ENCODE data around the gene TRMT2A.

TRMT2A gene

DNA sequence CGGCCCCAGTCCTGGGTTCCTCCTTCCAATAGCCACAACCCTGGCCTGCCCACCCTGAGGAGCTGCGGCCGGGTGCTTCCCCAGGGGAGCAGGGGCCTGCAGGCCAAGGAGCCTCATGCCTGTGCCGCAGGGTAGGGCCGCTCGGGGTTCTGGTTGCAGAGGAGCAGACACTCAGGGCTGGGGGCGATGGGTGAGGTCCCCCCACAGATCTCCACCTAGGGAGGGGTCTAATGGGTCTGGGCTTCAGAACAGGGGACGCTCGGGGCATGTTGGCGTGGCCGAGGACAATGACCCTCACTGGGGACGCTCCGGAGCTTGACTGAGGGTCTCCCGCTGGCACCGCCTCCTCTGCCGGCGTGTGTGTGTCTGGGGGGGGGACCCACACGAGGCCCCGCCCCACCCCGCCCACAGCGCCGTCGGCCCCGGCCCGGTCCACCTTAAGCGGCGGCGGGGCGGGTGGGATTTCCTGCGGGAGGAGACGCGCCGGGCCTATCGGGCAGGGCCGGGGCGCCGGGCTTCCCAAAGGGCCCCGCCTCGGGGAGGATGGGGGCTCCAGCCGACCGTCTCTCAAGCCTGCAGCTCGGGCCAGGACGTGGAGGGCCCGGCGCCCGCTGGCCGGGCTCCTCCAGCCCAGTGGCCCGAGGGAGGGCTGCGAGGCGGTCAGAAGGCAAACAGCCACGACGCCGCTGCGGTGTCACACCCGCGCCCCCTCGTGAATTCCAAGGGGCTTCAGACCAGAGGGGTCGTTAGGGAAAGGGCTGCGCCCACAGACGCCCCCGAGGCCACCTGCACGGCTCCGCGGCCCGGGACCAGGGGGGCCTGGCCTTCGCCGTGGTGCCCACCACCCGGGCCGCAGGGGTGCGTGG lies 13.9 kb upstream of the TRMT2A start:
- CTCF ChIA-PET, result interaction anchor here (0.9 kb wide), 1 partner anchor 183 kb away, joined by 4 read pairs; no protein-coding TSS in a partner anchor
- POLR2A ChIA-PET, result interaction anchor here (1.0 to 4.9 kb wide), 2 partner anchors 12 to 18 kb away, joined by 3 to 62 read pairs; partner anchors contain the start of genes RANBP1 and TRMT2A
- Histone ChIP-seq H3K4me3 (ENCODE audit: low read depth, low read length) (peak overlapping the region; percentile 69), H3K9me3 (ENCODE audit: control insufficient read depth, insufficient read depth, low read depth, low read length) (no peaks in the 10 kb centered on the region), H3K36me3 (ENCODE audit: control insufficient read depth in 2 of 2, insufficient read depth in 1 of 2, low read length in 2 of 2) (peaks cover 0 to 36% of the 10 kb centered on the region in 2 experiments; a peak in 1 of 3 replicates), H3K4me1 (ENCODE audit: control insufficient read depth, insufficient read depth, low read length) (peaks cover 5% of the 10 kb centered on the region; the same call in 1 of the 2 replicates), H3K27ac (ENCODE audit: extremely low read depth, low read depth, low read length) (peak overlapping the region; percentile 82)
- TF ChIP-seq, protein P1, sequence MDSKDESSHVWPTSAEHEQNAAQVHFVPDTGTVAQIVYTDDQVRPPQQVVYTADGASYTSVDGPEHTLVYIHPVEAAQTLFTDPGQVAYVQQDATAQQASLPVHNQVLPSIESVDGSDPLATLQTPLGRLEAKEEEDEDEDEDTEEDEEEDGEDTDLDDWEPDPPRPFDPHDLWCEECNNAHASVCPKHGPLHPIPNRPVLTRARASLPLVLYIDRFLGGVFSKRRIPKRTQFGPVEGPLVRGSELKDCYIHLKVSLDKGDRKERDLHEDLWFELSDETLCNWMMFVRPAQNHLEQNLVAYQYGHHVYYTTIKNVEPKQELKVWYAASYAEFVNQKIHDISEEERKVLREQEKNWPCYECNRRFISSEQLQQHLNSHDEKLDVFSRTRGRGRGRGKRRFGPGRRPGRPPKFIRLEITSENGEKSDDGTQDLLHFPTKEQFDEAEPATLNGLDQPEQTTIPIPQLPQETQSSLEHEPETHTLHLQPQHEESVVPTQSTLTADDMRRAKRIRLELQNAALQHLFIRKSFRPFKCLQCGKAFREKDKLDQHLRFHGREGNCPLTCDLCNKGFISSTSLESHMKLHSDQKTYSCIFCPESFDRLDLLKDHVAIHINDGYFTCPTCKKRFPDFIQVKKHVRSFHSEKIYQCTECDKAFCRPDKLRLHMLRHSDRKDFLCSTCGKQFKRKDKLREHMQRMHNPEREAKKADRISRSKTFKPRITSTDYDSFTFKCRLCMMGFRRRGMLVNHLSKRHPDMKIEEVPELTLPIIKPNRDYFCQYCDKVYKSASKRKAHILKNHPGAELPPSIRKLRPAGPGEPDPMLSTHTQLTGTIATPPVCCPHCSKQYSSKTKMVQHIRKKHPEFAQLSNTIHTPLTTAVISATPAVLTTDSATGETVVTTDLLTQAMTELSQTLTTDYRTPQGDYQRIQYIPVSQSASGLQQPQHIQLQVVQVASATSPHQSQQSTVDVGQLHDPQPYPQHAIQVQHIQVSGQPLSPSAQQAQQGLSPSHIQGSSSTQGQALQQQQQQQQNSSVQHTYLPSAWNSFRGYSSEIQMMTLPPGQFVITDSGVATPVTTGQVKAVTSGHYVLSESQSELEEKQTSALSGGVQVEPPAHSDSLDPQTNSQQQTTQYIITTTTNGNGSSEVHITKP (tag by site-specific recombination; IDR thresholded peaks at IDR 0.05), result peak; percentile 47
- TF ChIP-seq KLF1 (tag by site-specific recombination; IDR thresholded peaks at IDR 0.05), result peak; percentile 73
- peak; percentile 84 for TF ChIP-seq KLF9 (tag by site-specific recombination; IDR thresholded peaks at IDR 0.05; ENCODE audit: low read depth)
- no peak for TF ChIP-seq ZBTB21 (tag by site-specific recombination; IDR thresholded peaks at IDR 0.05)
- peak; percentile 30; the same call in 1 of the 2 replicates for TF ChIP-seq BCL11B (tag by site-specific recombination; IDR thresholded peaks at IDR 0.05; ENCODE audit: low read depth)
- TF ChIP-seq, protein P2, sequence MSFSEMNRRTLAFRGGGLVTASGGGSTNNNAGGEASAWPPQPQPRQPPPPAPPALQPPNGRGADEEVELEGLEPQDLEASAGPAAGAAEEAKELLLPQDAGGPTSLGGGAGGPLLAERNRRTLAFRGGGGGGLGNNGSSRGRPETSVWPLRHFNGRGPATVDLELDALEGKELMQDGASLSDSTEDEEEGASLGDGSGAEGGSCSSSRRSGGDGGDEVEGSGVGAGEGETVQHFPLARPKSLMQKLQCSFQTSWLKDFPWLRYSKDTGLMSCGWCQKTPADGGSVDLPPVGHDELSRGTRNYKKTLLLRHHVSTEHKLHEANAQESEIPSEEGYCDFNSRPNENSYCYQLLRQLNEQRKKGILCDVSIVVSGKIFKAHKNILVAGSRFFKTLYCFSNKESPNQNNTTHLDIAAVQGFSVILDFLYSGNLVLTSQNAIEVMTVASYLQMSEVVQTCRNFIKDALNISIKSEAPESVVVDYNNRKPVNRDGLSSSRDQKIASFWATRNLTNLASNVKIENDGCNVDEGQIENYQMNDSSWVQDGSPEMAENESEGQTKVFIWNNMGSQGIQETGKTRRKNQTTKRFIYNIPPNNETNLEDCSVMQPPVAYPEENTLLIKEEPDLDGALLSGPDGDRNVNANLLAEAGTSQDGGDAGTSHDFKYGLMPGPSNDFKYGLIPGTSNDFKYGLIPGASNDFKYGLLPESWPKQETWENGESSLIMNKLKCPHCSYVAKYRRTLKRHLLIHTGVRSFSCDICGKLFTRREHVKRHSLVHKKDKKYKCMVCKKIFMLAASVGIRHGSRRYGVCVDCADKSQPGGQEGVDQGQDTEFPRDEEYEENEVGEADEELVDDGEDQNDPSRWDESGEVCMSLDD (tag by site-specific recombination; IDR thresholded peaks at IDR 0.05), result peak; percentile 60; the same call in 1 of the 2 replicates
- TF ChIP-seq, protein P3, sequence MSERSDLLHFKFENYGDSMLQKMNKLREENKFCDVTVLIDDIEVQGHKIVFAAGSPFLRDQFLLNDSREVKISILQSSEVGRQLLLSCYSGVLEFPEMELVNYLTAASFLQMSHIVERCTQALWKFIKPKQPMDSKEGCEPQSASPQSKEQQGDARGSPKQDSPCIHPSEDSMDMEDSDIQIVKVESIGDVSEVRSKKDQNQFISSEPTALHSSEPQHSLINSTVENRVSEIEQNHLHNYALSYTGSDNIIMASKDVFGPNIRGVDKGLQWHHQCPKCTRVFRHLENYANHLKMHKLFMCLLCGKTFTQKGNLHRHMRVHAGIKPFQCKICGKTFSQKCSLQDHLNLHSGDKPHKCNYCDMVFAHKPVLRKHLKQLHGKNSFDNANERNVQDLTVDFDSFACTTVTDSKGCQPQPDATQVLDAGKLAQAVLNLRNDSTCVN (tag by site-specific recombination; optimal IDR thresholded peaks at IDR 0.05), result peak; percentile 44
- TF ChIP-seq SP7 (tag by site-specific recombination; IDR thresholded peaks at IDR 0.05), result no peak
- 0 out of 2 replicates have a peak, but pooled peaks have one; percentile 20 for TF ChIP-seq EGR2 (tag by site-specific recombination; IDR thresholded peaks at IDR 0.05; ENCODE audit: low read depth)
- peak; percentile 95 for TF ChIP-seq ZBTB8A (tag by site-specific recombination; IDR thresholded peaks at IDR 0.05)
- no peak for TF ChIP-seq ZNF837 (tag by site-specific recombination; IDR thresholded peaks at IDR 0.05)
- peak; percentile 63; the same call in 1 of the 2 replicates for TF ChIP-seq ZNF76 (tag by site-specific recombination; IDR thresholded peaks at IDR 0.05; ENCODE audit: borderline replicate concordance, low read depth)
- no peak for TF ChIP-seq ZNF549 (tag by site-specific recombination; IDR thresholded peaks at IDR 0.05)
- TF ChIP-seq KLF10 (tag by site-specific recombination; IDR thresholded peaks at IDR 0.05), result peak; percentile 48; the same call in 1 of the 2 replicates
- TF ChIP-seq, protein P4, sequence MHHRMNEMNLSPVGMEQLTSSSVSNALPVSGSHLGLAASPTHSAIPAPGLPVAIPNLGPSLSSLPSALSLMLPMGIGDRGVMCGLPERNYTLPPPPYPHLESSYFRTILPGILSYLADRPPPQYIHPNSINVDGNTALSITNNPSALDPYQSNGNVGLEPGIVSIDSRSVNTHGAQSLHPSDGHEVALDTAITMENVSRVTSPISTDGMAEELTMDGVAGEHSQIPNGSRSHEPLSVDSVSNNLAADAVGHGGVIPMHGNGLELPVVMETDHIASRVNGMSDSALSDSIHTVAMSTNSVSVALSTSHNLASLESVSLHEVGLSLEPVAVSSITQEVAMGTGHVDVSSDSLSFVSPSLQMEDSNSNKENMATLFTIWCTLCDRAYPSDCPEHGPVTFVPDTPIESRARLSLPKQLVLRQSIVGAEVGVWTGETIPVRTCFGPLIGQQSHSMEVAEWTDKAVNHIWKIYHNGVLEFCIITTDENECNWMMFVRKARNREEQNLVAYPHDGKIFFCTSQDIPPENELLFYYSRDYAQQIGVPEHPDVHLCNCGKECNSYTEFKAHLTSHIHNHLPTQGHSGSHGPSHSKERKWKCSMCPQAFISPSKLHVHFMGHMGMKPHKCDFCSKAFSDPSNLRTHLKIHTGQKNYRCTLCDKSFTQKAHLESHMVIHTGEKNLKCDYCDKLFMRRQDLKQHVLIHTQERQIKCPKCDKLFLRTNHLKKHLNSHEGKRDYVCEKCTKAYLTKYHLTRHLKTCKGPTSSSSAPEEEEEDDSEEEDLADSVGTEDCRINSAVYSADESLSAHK (tag by site-specific recombination; IDR thresholded peaks at IDR 0.05), result no peak
- TF ChIP-seq ZXDB (tag by site-specific recombination; IDR thresholded peaks at IDR 0.05), result 0 out of 2 replicates have a peak, but pooled peaks have one; percentile 27
- no peak for TF ChIP-seq ZNF600 (tag by site-specific recombination; IDR thresholded peaks at IDR 0.05)
- peak; percentile 97 for TF ChIP-seq GLIS2 (tag by site-specific recombination; IDR thresholded peaks at IDR 0.05)
- peak; percentile 77 for TF ChIP-seq SP2 (tag by site-specific recombination; IDR thresholded peaks at IDR 0.05)
- TF ChIP-seq, protein P5, sequence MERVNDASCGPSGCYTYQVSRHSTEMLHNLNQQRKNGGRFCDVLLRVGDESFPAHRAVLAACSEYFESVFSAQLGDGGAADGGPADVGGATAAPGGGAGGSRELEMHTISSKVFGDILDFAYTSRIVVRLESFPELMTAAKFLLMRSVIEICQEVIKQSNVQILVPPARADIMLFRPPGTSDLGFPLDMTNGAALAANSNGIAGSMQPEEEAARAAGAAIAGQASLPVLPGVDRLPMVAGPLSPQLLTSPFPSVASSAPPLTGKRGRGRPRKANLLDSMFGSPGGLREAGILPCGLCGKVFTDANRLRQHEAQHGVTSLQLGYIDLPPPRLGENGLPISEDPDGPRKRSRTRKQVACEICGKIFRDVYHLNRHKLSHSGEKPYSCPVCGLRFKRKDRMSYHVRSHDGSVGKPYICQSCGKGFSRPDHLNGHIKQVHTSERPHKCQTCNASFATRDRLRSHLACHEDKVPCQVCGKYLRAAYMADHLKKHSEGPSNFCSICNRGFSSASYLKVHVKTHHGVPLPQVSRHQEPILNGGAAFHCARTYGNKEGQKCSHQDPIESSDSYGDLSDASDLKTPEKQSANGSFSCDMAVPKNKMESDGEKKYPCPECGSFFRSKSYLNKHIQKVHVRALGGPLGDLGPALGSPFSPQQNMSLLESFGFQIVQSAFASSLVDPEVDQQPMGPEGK (tag by site-specific recombination; IDR thresholded peaks at IDR 0.05), result peak; percentile 84; the same call in 1 of the 2 replicates
- peak; percentile 24; the same call in 1 of the 2 replicates for TF ChIP-seq ZBTB20 (tag by site-specific recombination; IDR thresholded peaks at IDR 0.05)
- TF ChIP-seq ZNF2 (tag by site-specific recombination; IDR thresholded peaks at IDR 0.05), result no peak
- TF ChIP-seq ZFP69B (tag by site-specific recombination; IDR thresholded peaks at IDR 0.05), result peak; percentile 58; the same call in 1 of the 2 replicates

Measured in HEK293 (cell line).